OCI-LY1 (cell line): ENCODE data around the gene CTNND2.

ENCODE experiments used
- CTCF ChIP-seq: fragments of 200-600 bp; sonication (generic), shearing (Covaris generic); IDR thresholded peaks from 2 replicates; pipeline ENCODE4 v1.5.1; 2017; ENCODE audit warnings: mild to moderate bottlenecking, antibody characterized with exemption, low read length, moderate library complexity, mixed read lengths
- EZH2 ChIP-seq: fragments of 200-600 bp; sonication (generic), shearing (Covaris generic); IDR thresholded peaks from 2 replicates; pipeline ENCODE4 v1.8.0; 2017; ENCODE audit warnings: borderline replicate concordance, mixed run types, mild to moderate bottlenecking, antibody characterized with exemption, low read length, moderate library complexity, mixed read lengths

GRCh38 chr5:11269515-11269914 lies 634.7 kb downstream of the CTNND2 start:
- TF ChIP-seq CTCF (no peak), EZH2 (no peak)
